ENCODE data around the gene PTPRG. TPM values are rescaled to one million over a fixed set of nuclear protein-coding genes. Genes with fewer than 3 reads are reported as not detected.

Gene PTPRG
- total RNA-seq, 1 experiment from 2014 or later, result 69.3 TPM

DNA sequence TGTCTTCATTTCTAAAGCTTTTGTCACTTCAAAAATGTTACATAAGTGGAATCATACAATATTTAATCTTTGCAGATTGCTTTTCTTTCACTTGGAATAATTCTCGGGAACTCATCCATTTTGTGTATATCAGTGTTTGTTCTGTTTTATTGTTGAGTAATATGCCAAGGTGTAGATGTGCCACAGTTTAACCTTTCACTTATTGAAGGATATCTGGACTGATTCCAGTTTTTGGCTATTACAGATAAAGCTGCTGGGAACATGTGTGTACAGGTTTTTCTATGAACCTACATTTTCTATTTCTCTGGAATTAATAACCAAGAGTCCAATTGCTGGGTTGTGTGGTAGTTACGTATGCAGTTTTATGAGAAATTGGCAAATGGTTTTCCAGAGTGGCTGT lies 334.9 kb downstream of the PTPRG start:
- DNase-seq, result no peak
- Histone ChIP-seq H4K91ac (ENCODE audit: insufficient read length, low read depth, low read length) (no peak overlapping the region), H3K56ac (ENCODE audit: insufficient read length, low read depth, low read length) (no peak overlapping the region), H2BK20ac (ENCODE audit: low read depth, low read length, poor library complexity, severe bottlenecking) (no peak overlapping the region), H2AFZ (ENCODE audit: low read length) (no peak overlapping the region), H4K20me1 (ENCODE audit: control insufficient read depth, insufficient read depth, insufficient read length) (no peaks in the 10 kb centered on the region), H3K79me2 (ENCODE audit: insufficient read depth, low read length) (peaks cover 15% of the 10 kb centered on the region; the same call in 1 of the 2 replicates), H2BK5ac (ENCODE audit: insufficient read length, low read length) (no peak overlapping the region), H3K27me3 (ENCODE audit: insufficient read depth, low read length) (no peaks in the 10 kb centered on the region), H4K8ac (replicated peaks; ENCODE audit: insufficient read length, low read depth, low read length) (no peak overlapping the region), H3K23me2 (ENCODE audit: insufficient read length, low read depth, low read length, poor library complexity, severe bottlenecking) (no peaks in the 10 kb centered on the region), H3K4me1 (ENCODE audit: insufficient read depth, low read length) (peaks cover 9% of the 10 kb centered on the region; the same call in 1 of the 2 replicates), H2BK12ac (ENCODE audit: insufficient read length, low read depth, low read length) (no peak overlapping the region), H3K79me1 (ENCODE audit: insufficient read depth, low read depth, low read length, poor library complexity, severe bottlenecking) (peaks cover 8% of the 10 kb centered on the region), H2AK5ac (ENCODE audit: insufficient read length, low read length) (no peak overlapping the region), H2BK120ac (ENCODE audit: low read depth, low read length, poor library complexity, severe bottlenecking) (no peak overlapping the region), H3K9ac (ENCODE audit: extremely low read depth, insufficient read length, low read length) (no peak overlapping the region), H3K9me3 (ENCODE audit: control insufficient read depth, low read depth, low read length) (no peaks in the 10 kb centered on the region), H3K4ac (ENCODE audit: low read depth, low read length) (no peak overlapping the region), H3T11ph (ENCODE audit: low read length) (no peak overlapping the region), H3K27ac (ENCODE audit: insufficient read length, low read depth, low read length) (no peak overlapping the region), H2BK15ac (ENCODE audit: low read depth, low read length) (no peak overlapping the region), H3K23ac (ENCODE audit: insufficient read length, low read depth, low read length) (no peak overlapping the region), H3K18ac (ENCODE audit: insufficient read length, low read depth, low read length) (no peak overlapping the region), H4K5ac (ENCODE audit: insufficient read length, low read depth, low read length) (no peak overlapping the region), H3K14ac (ENCODE audit: insufficient read depth, low read length) (no peak overlapping the region), H3K4me2 (ENCODE audit: insufficient read depth, insufficient read length, low read length) (no peak overlapping the region)
- Mint-ChIP-seq H3K4me1 (peaks cover 54 to 62% of the 10 kb centered on the region in 2 experiments), H3K4me3 (no peak overlapping the region), H3K36me3 (ENCODE audit: insufficient read depth in 1 of 3, low read depth in 3 of 3) (no peaks in the 10 kb centered on the region), H3K27ac (no peak overlapping the region), H3K27me3 (ENCODE audit: low read depth) (no peaks in the 10 kb centered on the region; the same call in 1 of the 2 replicates), H3K9me3 (no peaks in the 10 kb centered on the region)
- WGBS (ENCODE audit: extremely low coverage, insufficient read length, low lambda C conversion rate), result no CpG with 5 or more reads among the region's 2 CpGs
- no peak for TF ChIP-seq CTCF (conservative IDR thresholded peaks at IDR 0.05)
